Measurements from ENCODE around the gene ARMC3. TPM values are rescaled to one million over a fixed set of nuclear protein-coding genes. Genes with fewer than 3 reads are reported as not detected.
A peak's percentile ranks its signal among the peaks of the same experiment; 100 is the strongest.

The ARMC3 gene
- total RNA-seq = not detected
- polyA plus RNA-seq = under 1 TPM in 1 of 2 donors, not detected in 1; 0.13 TPM
- long read RNA-seq, donor 1 = 0 reads
- long read RNA-seq, donor 2 = 0 reads

GRCh38 chr10:22927661-22928403 is at the start of gene ARMC3:
TSS of gene ARMC3 (plus strand) at chr10:22928053. CDS start at chr10:22931997, 3,944 bp downstream.
- DNase-seq = peak; percentile 76 to 88
- 10 to 13% methylated on average over 41 of the region's 41 CpGs for WGBS, 2 donors
- no peaks in the 10 kb centered on the region for H3K27me3 ChIP-seq (ENCODE audit: control insufficient read depth in 1 of 2, insufficient read depth in 2 of 2, low read length in 1 of 2)
- no peak within 1 kb of the TSS for H3K27ac ChIP-seq (ENCODE audit: low read depth in 1 of 2, low read length in 2 of 2)
- intact Hi-C loops (cut with DNase I) = no loop called here
- H3K4me3 ChIP-seq (ENCODE audit: low read length in 2 of 2) = peak within 1 kb of the TSS in 1 of 2 donors; percentile 12
- peaks cover 0 to under 1% of the 10 kb centered on the region in 2 donors for H3K4me1 ChIP-seq (ENCODE audit: control insufficient read depth in 1 of 2, insufficient read depth in 2 of 2, low read length in 2 of 2)
- no peaks in the 10 kb centered on the region for H3K36me3 ChIP-seq (ENCODE audit: control insufficient read depth in 1 of 2, insufficient read depth in 2 of 2, low read length in 1 of 2)
- ATAC-seq (ENCODE audit: low FRiP score) = peak; percentile 83
- no peaks in the 10 kb centered on the region for H3K9me3 ChIP-seq (ENCODE audit: control insufficient read depth, low read length)

DNA sequence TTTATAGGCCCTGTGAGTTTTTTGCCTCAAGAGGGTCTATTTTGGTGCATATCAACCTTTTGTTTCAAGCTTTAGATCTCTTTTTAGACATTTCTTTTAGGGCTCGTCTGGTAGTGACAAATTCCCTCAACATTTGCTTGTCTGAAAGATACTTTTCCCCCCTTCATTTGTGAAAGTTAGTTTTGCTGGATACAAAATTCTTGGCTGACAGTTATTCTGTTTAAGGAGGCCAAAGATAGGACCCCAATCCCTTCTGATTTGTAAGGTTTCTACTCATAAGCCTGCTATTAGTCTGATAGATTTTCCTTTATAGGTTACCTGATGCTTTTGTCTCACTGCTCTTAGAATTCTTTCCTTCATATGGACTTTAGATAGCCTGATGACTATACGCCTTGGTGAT is 36.1 kb upstream of the ARMC3 start:
- 74 to 81% methylated on average over 2 of the region's 2 CpGs for WGBS, 2 donors
- intact Hi-C loops (cut with DNase I) = no loop called here
- no peak for ATAC-seq (ENCODE audit: low FRiP score)
- DNase-seq = no peak
- no peak overlapping the region for H3K4me3 ChIP-seq (ENCODE audit: low read length in 2 of 2)
- peaks cover 3% of the 10 kb centered on the region for H3K9me3 ChIP-seq (ENCODE audit: control insufficient read depth, low read length)
- H3K36me3 ChIP-seq (ENCODE audit: control insufficient read depth in 1 of 2, insufficient read depth in 2 of 2, low read length in 1 of 2) = no peaks in the 10 kb centered on the region
- no peak overlapping the region for H3K27ac ChIP-seq (ENCODE audit: low read depth in 1 of 2, low read length in 2 of 2)
- no peaks in the 10 kb centered on the region for H3K4me1 ChIP-seq (ENCODE audit: control insufficient read depth in 1 of 2, insufficient read depth in 2 of 2, low read length in 2 of 2)
- H3K27me3 ChIP-seq (ENCODE audit: control insufficient read depth in 1 of 2, insufficient read depth in 2 of 2, low read length in 1 of 2) = no peaks in the 10 kb centered on the region

DNA sequence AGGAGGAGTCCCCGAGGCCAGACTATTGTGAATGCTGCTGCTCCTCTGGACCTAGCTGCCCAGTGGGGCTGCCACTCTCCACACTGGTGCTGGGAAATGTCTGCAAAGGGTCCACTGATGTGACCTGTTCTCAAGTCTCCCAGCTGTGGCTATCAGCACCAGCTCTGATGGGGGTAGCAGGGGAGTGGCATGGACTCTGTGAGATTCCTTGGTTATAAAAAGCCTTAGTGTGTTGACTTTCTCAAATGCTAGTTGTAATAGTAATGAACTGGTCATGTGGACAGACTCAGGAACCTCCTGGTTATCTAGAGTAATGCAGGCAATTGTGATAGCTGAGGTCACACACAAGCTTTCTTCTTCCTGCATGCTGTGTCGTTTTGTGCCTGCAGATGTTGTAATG is 34.1 kb upstream of the ARMC3 start:
- intact Hi-C loops (cut with DNase I) = no loop called here
- WGBS, 2 donors = 57 to 68% methylated on average over 2 of the region's 2 CpGs
- Histone ChIP-seq H3K4me1 (ENCODE audit: control insufficient read depth in 1 of 2, insufficient read depth in 2 of 2, low read length in 2 of 2) (no peaks in the 10 kb centered on the region), H3K4me3 (ENCODE audit: low read length in 2 of 2) (no peak overlapping the region), H3K27me3 (ENCODE audit: control insufficient read depth in 1 of 2, insufficient read depth in 2 of 2, low read length in 1 of 2) (no peaks in the 10 kb centered on the region), H3K27ac (ENCODE audit: low read depth in 1 of 2, low read length in 2 of 2) (no peak overlapping the region), H3K9me3 (ENCODE audit: control insufficient read depth, low read length) (peaks cover 3% of the 10 kb centered on the region), H3K36me3 (ENCODE audit: control insufficient read depth in 1 of 2, insufficient read depth in 2 of 2, low read length in 1 of 2) (no peaks in the 10 kb centered on the region)
- ATAC-seq (ENCODE audit: low FRiP score) = no peak
- DNase-seq = no peak

DNA sequence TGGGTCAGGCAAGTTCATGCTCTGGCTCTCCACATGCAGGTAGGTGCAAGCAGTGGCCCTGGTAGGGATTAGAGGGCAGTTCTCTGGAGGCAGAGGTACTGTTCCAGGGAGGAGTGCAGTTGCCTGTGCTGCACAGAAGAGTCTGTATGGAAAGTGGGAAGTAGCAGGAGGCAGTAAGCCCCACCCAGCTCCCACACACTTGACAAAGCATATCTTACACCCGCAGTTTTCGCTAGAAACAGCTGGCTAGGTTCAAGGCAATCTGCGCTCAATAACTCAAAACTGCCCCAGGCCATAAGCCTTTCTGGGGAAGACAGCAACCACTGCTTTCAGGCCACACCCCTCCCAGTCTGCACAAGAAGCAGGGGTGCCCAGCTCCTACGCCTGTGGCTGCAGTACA is 33.1 kb upstream of the ARMC3 start:
- no peak for DNase-seq
- H3K27me3 ChIP-seq (ENCODE audit: control insufficient read depth in 1 of 2, insufficient read depth in 2 of 2, low read length in 1 of 2) = no peaks in the 10 kb centered on the region
- no peaks in the 10 kb centered on the region for H3K36me3 ChIP-seq (ENCODE audit: control insufficient read depth in 1 of 2, insufficient read depth in 2 of 2, low read length in 1 of 2)
- intact Hi-C loops (cut with DNase I) = no loop called here
- H3K9me3 ChIP-seq (ENCODE audit: control insufficient read depth, low read length) = peaks cover 3% of the 10 kb centered on the region
- no peaks in the 10 kb centered on the region for H3K4me1 ChIP-seq (ENCODE audit: control insufficient read depth in 1 of 2, insufficient read depth in 2 of 2, low read length in 2 of 2)
- no peak for ATAC-seq (ENCODE audit: low FRiP score)
- no peak overlapping the region for H3K4me3 ChIP-seq (ENCODE audit: low read length in 2 of 2)
- WGBS, 2 donors = 66 to 69% methylated on average over 4 of the region's 4 CpGs
- no peak overlapping the region for H3K27ac ChIP-seq (ENCODE audit: low read depth in 1 of 2, low read length in 2 of 2)

- no peak for ATAC-seq (ENCODE audit: low FRiP score)
- intact Hi-C loops (cut with DNase I) = no loop called here
- H3K27ac ChIP-seq (ENCODE audit: low read depth in 1 of 2, low read length in 2 of 2) = no peak overlapping the region
- H3K9me3 ChIP-seq (ENCODE audit: control insufficient read depth, low read length) = peaks cover 3% of the 10 kb centered on the region
- no peak overlapping the region for H3K4me3 ChIP-seq (ENCODE audit: low read length in 2 of 2)
- WGBS, 2 donors = 47 to 58% methylated on average over 1 of the region's 1 CpG
- H3K27me3 ChIP-seq (ENCODE audit: control insufficient read depth in 1 of 2, insufficient read depth in 2 of 2, low read length in 1 of 2) = no peaks in the 10 kb centered on the region
- no peak for DNase-seq
- H3K36me3 ChIP-seq (ENCODE audit: control insufficient read depth in 1 of 2, insufficient read depth in 2 of 2, low read length in 1 of 2) = no peaks in the 10 kb centered on the region
- no peaks in the 10 kb centered on the region for H3K4me1 ChIP-seq (ENCODE audit: control insufficient read depth in 1 of 2, insufficient read depth in 2 of 2, low read length in 2 of 2)
Measured at GRCh38 chr10:22895252-22895651, 32.6 kb upstream of the ARMC3 start.

DNA sequence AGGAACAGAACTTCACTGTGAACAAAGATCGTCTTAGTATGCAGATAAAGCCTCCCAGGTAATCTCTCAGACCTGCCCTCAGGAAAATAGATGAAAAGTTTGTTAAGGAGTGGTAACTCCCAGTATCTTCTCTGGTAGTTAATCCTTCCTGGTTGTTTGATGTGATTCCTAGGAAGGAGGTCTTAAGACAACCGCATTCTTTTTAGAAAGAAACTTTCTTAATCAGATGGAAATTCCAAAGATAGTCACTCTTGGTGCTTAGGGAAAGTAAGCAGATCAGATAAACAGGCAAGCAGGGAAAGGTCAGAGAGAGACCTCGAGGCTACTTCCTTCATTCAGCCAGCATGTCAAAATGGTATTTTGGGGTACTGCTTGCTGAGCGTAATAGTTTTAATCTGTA is 30.5 kb upstream of the ARMC3 start:
- intact Hi-C loops (cut with DNase I) = no loop called here
- H3K4me1 ChIP-seq (ENCODE audit: control insufficient read depth in 1 of 2, insufficient read depth in 2 of 2, low read length in 2 of 2) = no peaks in the 10 kb centered on the region
- 65 to 68% methylated on average over 4 of the region's 4 CpGs for WGBS, 2 donors
- no peak for DNase-seq
- H3K9me3 ChIP-seq (ENCODE audit: control insufficient read depth, low read length) = peaks cover 3% of the 10 kb centered on the region
- no peak overlapping the region for H3K4me3 ChIP-seq (ENCODE audit: low read length in 2 of 2)
- no peaks in the 10 kb centered on the region for H3K36me3 ChIP-seq (ENCODE audit: control insufficient read depth in 1 of 2, insufficient read depth in 2 of 2, low read length in 1 of 2)
- no peaks in the 10 kb centered on the region for H3K27me3 ChIP-seq (ENCODE audit: control insufficient read depth in 1 of 2, insufficient read depth in 2 of 2, low read length in 1 of 2)
- H3K27ac ChIP-seq (ENCODE audit: low read depth in 1 of 2, low read length in 2 of 2) = no peak overlapping the region
- no peak for ATAC-seq (ENCODE audit: low FRiP score)

DNA sequence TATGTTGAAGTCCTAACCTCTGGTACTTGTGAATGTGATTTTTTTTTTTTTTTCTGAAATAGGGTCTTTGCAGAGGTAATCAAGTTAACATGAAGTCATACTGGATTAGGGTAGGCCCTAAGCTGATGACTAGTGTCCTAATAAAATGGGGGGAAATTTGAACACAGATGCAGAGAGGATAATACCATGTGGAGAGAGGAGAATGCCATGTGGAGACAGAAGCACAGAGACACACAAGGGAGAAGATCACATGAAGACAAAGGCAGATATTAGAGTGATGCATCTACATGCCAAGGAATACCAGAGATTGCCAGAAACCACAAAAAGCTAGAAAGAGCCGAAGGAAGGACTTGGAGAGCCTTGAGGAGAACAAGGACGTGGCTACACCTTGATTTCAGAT is 28.5 kb upstream of the ARMC3 start:
- no peaks in the 10 kb centered on the region for H3K36me3 ChIP-seq (ENCODE audit: control insufficient read depth in 1 of 2, insufficient read depth in 2 of 2, low read length in 1 of 2)
- no peaks in the 10 kb centered on the region for H3K27me3 ChIP-seq (ENCODE audit: control insufficient read depth in 1 of 2, insufficient read depth in 2 of 2, low read length in 1 of 2)
- intact Hi-C loops (cut with DNase I) = no loop called here
- H3K4me3 ChIP-seq (ENCODE audit: low read length in 2 of 2) = no peak overlapping the region
- DNase-seq = no peak
- H3K27ac ChIP-seq (ENCODE audit: low read depth in 1 of 2, low read length in 2 of 2) = no peak overlapping the region
- no peak for ATAC-seq (ENCODE audit: low FRiP score)
- no peaks in the 10 kb centered on the region for H3K9me3 ChIP-seq (ENCODE audit: control insufficient read depth, low read length)
- 57 to 73% methylated on average over 2 of the region's 2 CpGs for WGBS, 2 donors
- H3K4me1 ChIP-seq (ENCODE audit: control insufficient read depth in 1 of 2, insufficient read depth in 2 of 2, low read length in 2 of 2) = no peaks in the 10 kb centered on the region

DNA sequence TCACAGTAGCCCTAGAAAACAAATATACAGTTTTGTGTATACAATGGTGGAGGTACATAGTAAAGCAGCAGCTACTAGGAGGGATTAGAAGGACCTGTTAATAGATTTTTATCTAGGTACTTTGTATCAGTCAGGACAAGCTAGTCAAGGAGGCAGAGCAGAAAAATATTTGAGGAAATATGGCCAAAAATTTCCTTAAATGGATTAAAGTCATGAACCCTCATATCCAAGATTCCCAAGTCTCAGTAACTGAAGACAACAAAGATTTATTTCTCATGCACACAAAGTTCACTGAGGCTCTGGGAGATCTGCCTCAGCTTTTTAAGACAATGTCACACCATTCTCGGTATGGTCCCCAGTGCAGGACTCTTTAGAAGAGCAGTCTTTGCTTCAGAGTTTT is 28.1 kb upstream of the ARMC3 start:
- no peaks in the 10 kb centered on the region for H3K9me3 ChIP-seq (ENCODE audit: control insufficient read depth, low read length)
- H3K4me1 ChIP-seq (ENCODE audit: control insufficient read depth in 1 of 2, insufficient read depth in 2 of 2, low read length in 2 of 2) = no peaks in the 10 kb centered on the region
- no peaks in the 10 kb centered on the region for H3K27me3 ChIP-seq (ENCODE audit: control insufficient read depth in 1 of 2, insufficient read depth in 2 of 2, low read length in 1 of 2)
- no peaks in the 10 kb centered on the region for H3K36me3 ChIP-seq (ENCODE audit: control insufficient read depth in 1 of 2, insufficient read depth in 2 of 2, low read length in 1 of 2)
- no peak overlapping the region for H3K27ac ChIP-seq (ENCODE audit: low read depth in 1 of 2, low read length in 2 of 2)
- WGBS, 2 donors = 61 to 78% methylated on average over 1 of the region's 1 CpG
- no peak overlapping the region for H3K4me3 ChIP-seq (ENCODE audit: low read length in 2 of 2)
- ATAC-seq (ENCODE audit: low FRiP score) (no peak), DNase-seq (no peak)
- intact Hi-C loops (cut with DNase I) = no loop called here

- no peak for DNase-seq
- peak; percentile 38 for ATAC-seq (ENCODE audit: low FRiP score)
- 47 to 52% methylated on average over 4 of the region's 4 CpGs for WGBS, 2 donors
- Histone ChIP-seq H3K4me1 (ENCODE audit: control insufficient read depth in 1 of 2, insufficient read depth in 2 of 2, low read length in 2 of 2) (no peaks in the 10 kb centered on the region), H3K4me3 (ENCODE audit: low read length in 2 of 2) (no peak overlapping the region), H3K9me3 (ENCODE audit: control insufficient read depth, low read length) (no peaks in the 10 kb centered on the region), H3K27me3 (ENCODE audit: control insufficient read depth in 1 of 2, insufficient read depth in 2 of 2, low read length in 1 of 2) (no peaks in the 10 kb centered on the region), H3K27ac (ENCODE audit: low read depth in 1 of 2, low read length in 2 of 2) (peak overlapping the region in 1 of 2 donors; percentile 28), H3K36me3 (ENCODE audit: control insufficient read depth in 1 of 2, insufficient read depth in 2 of 2, low read length in 1 of 2) (no peaks in the 10 kb centered on the region)
- intact Hi-C loops (cut with DNase I) = no loop called here
Measured at GRCh38 chr10:22900841-22901601, 26.8 kb upstream of the ARMC3 start.
